HepG2 (cell line): ENCODE results near the gene GLTPD2. TPM values are rescaled to one million over a fixed set of nuclear protein-coding genes. Genes with fewer than 3 reads are reported as not detected.

ENCODE experiments used
- BRCA1 ChIP-seq: sonication (generic); formaldehyde crosslinking; IDR thresholded peaks from 2 replicates; pipeline ENCODE4 v1.4.0; 2020; ENCODE audit warnings: missing genetic modification reagents
- ELF3 ChIP-seq: IDR thresholded peaks from 2 replicates; pipeline ENCODE4 v1.6.1; 2016; ENCODE audit warnings: missing genetic modification reagents, missing compliant biosample characterization
- ELF4 ChIP-seq: sonication (generic); formaldehyde crosslinking; IDR thresholded peaks from 2 replicates; pipeline ENCODE4 v1.5.0; 2020; ENCODE audit warnings: missing genetic modification reagents, mild to moderate bottlenecking, moderate library complexity, borderline replicate concordance
- GZF1 ChIP-seq: sonication (generic); formaldehyde crosslinking; IDR thresholded peaks from 2 replicates; pipeline ENCODE4 v1.5.1; 2020; ENCODE audit warnings: mild to moderate bottlenecking, missing genetic modification reagents
- HNRNPH1 ChIP-seq: fragments of 200-400 bp; formaldehyde crosslinking; optimal IDR thresholded peaks from 2 replicates; pipeline ENCODE3; 2017; ENCODE audit warnings: mild to moderate bottlenecking, low read depth, low read length
- JDP2 ChIP-seq: sonication (generic); formaldehyde crosslinking; IDR thresholded peaks from 2 replicates; pipeline ENCODE4 v1.8.1; 2022; ENCODE audit warnings: missing genetic modification reagents, borderline replicate concordance
- KAT2B ChIP-seq: fragments of 150-350 bp; IDR thresholded peaks from 2 replicates; pipeline ENCODE4 v1.6.1; 2014; ENCODE audit warnings: low read depth, low read length, borderline replicate concordance
- MAFF ChIP-seq: IDR thresholded peaks from 2 replicates; pipeline ENCODE4 v1.6.1; 2011; ENCODE audit warnings: low read depth, low read length, improper control_type of control experiment
- NFKB2 ChIP-seq: sonication (generic); formaldehyde crosslinking; IDR thresholded peaks from 2 replicates; pipeline ENCODE4 v1.4.0; 2020; ENCODE audit warnings: missing genetic modification reagents, borderline replicate concordance
- ONECUT2 ChIP-seq: sonication (generic); formaldehyde crosslinking; IDR thresholded peaks from 2 replicates; pipeline ENCODE4 v1.4.0; 2020; ENCODE audit warnings: missing genetic modification reagents
- POLR2G ChIP-seq: fragments of 200-400 bp; formaldehyde crosslinking; IDR thresholded peaks from 2 replicates; pipeline ENCODE4 v1.6.1; 2018; ENCODE audit warnings: mild to moderate bottlenecking, low read depth, low read length, moderate library complexity
- RERE ChIP-seq: IDR thresholded peaks from 2 replicates; pipeline ENCODE4 v1.6.1; 2016; ENCODE audit warnings: low read depth, missing genetic modification reagents, missing compliant biosample characterization
- SP5 ChIP-seq: IDR thresholded peaks from 2 replicates; pipeline ENCODE4 v1.6.1; 2016; ENCODE audit warnings: low read depth, borderline replicate concordance
- TBL1XR1 ChIP-seq: fragments of 150-350 bp; IDR thresholded peaks from 2 replicates; pipeline ENCODE4 v1.6.1; 2014; ENCODE audit warnings: borderline replicate concordance, low read length; ENCODE audit not compliant: partially characterized antibody
- ZFP37 ChIP-seq: sonication (generic); formaldehyde crosslinking; IDR thresholded peaks from 2 replicates; pipeline ENCODE4 v1.4.0; 2020; ENCODE audit warnings: missing genetic modification reagents, borderline replicate concordance
- ZFP82 ChIP-seq: sonication (generic); formaldehyde crosslinking; IDR thresholded peaks from 2 replicates; pipeline ENCODE4 v1.5.1; 2020; ENCODE audit warnings: mild to moderate bottlenecking, missing genetic modification reagents, borderline replicate concordance
- ZNF282 ChIP-seq: fragments of 450-650 bp; IDR thresholded peaks from 2 replicates; pipeline ENCODE4 v1.6.1; 2018; ENCODE audit not compliant: partially characterized antibody
- ZNF30 ChIP-seq: sonication (generic); formaldehyde crosslinking; IDR thresholded peaks from 2 replicates; pipeline ENCODE4 v1.5.0; 2020; ENCODE audit warnings: mild to moderate bottlenecking, missing genetic modification reagents
- ZNF484 ChIP-seq: sonication (generic); formaldehyde crosslinking; IDR thresholded peaks from 2 replicates; pipeline ENCODE4 v1.5.1; 2020; ENCODE audit warnings: mild to moderate bottlenecking, low read depth, missing genetic modification reagents, borderline replicate concordance
- ZNF552 ChIP-seq: sonication (generic); formaldehyde crosslinking; IDR thresholded peaks from 2 replicates; pipeline ENCODE4 v1.9.0; 2022; ENCODE audit warnings: missing genetic modification reagents, mild to moderate bottlenecking, borderline replicate concordance
- ZNF564 ChIP-seq: sonication (generic); formaldehyde crosslinking; IDR thresholded peaks from 2 replicates; pipeline ENCODE4 v1.8.1; 2023; ENCODE audit warnings: mild to moderate bottlenecking, missing genetic modification reagents
- ZNF720 ChIP-seq: sonication (generic); formaldehyde crosslinking; IDR thresholded peaks from 2 replicates; pipeline ENCODE4 v1.4.0; 2020; ENCODE audit warnings: missing genetic modification reagents
- polyA plus RNA-seq, 8 experiments: library from polyadenylated mRNA; depleted of rRNA in 3 of 8; stranded (reverse) in 7 of 8; unstranded in 1 of 8; fragments of >200 nt; fragmentation: Illumina TruSeq in 4 of 8; extraction: Trizol in 4 of 8; gene quantifications; 2 replicates each; pipeline versions ENCODE4 v1.2.1 to v1.2.3, GENCODE V29; 2011 to 2016; ENCODE audit warnings: low read depth in 4 of 8, missing spikeins in 1 of 8, mixed read lengths in 1 of 8; ENCODE audit not compliant: insufficient read depth in 1 of 8
- total RNA-seq, 5 experiments: library from RNA; depleted of rRNA; stranded (reverse); fragments of >200 nt; fragmentation: Illumina TruSeq; extraction: Trizol; gene quantifications; 2 replicates each; pipeline ENCODE4 v1.2.3, GENCODE V29; 2016; ENCODE audit warnings: low read depth in 1 of 5
- TF ChIP-seq, protein P1 (sequence below): sonication (generic); formaldehyde crosslinking; IDR thresholded peaks from 2 replicates; pipeline ENCODE4 v1.4.0; 2020; ENCODE audit warnings: mild to moderate bottlenecking, missing genetic modification reagents
- TF ChIP-seq, protein P2 (sequence below): IDR thresholded peaks from 2 replicates; pipeline ENCODE4 v1.6.1; 2012; ENCODE audit warnings: low read length, improper control_type of control experiment

GLTPD2 gene
- total and polyA plus RNA-seq, 2 of the 13 experiments (the other 11 are each of a cell fraction or from before 2014, with no cell fraction given), result 7.5 to 12.9 TPM

DNA sequence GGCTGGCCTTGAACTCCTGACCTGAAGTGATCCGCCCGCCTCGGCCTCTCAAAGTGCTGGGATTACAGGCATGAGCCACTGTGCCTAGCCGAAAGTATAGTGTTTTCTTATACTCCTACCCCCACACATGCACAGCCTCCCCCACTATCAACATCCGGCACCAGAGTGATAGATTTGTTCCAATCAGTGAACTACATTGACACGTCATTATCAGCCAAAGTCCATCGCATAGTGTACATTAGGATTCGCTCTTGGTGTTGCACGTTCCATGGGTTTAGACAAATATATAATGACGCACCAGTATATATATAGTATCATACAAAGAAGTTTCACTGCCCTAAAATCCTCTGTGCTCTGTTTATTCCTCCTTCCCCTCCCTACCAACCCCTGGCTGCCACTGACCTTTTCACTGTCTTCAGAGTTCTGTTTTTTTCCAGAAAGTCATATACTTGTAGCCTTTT lies 29.0 kb upstream of the GLTPD2 start (continued):
- peak; percentile 78 for TF ChIP-seq SP5 (CRISPR knock-in tag)
- TF ChIP-seq ONECUT2 (CRISPR knock-in tag), result no peak
- no peak for TF ChIP-seq HNRNPH1
- TF ChIP-seq JDP2 (CRISPR knock-in tag), result no peak
- TF ChIP-seq ZNF282, result no peak
- no peak for TF ChIP-seq ZNF564 (CRISPR knock-in tag)
- TF ChIP-seq, protein P1, sequence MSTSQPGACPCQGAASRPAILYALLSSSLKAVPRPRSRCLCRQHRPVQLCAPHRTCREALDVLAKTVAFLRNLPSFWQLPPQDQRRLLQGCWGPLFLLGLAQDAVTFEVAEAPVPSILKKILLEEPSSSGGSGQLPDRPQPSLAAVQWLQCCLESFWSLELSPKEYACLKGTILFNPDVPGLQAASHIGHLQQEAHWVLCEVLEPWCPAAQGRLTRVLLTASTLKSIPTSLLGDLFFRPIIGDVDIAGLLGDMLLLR (CRISPR knock-in tag), result no peak
- TF ChIP-seq TBL1XR1, result peak; percentile 67
- peak; percentile 81 for TF ChIP-seq ELF3 (CRISPR knock-in tag)
- TF ChIP-seq ZNF30, result no peak
- TF ChIP-seq ZNF720 (CRISPR knock-in tag), result no peak
- TF ChIP-seq GZF1, result no peak
- no peak for TF ChIP-seq MAFF
- TF ChIP-seq, protein P2, sequence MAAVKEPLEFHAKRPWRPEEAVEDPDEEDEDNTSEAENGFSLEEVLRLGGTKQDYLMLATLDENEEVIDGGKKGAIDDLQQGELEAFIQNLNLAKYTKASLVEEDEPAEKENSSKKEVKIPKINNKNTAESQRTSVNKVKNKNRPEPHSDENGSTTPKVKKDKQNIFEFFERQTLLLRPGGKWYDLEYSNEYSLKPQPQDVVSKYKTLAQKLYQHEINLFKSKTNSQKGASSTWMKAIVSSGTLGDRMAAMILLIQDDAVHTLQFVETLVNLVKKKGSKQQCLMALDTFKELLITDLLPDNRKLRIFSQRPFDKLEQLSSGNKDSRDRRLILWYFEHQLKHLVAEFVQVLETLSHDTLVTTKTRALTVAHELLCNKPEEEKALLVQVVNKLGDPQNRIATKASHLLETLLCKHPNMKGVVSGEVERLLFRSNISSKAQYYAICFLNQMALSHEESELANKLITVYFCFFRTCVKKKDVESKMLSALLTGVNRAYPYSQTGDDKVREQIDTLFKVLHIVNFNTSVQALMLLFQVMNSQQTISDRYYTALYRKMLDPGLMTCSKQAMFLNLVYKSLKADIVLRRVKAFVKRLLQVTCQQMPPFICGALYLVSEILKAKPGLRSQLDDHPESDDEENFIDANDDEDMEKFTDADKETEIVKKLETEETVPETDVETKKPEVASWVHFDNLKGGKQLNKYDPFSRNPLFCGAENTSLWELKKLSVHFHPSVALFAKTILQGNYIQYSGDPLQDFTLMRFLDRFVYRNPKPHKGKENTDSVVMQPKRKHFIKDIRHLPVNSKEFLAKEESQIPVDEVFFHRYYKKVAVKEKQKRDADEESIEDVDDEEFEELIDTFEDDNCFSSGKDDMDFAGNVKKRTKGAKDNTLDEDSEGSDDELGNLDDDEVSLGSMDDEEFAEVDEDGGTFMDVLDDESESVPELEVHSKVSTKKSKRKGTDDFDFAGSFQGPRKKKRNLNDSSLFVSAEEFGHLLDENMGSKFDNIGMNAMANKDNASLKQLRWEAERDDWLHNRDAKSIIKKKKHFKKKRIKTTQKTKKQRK, result no peak
- no peak for TF ChIP-seq POLR2G
- TF ChIP-seq ZFP82 (CRISPR knock-in tag), result 0 out of 2 replicates have a peak, but pooled peaks have one; percentile 17
- TF ChIP-seq ELF4 (CRISPR knock-in tag), result no peak
- peak; percentile 82 for TF ChIP-seq RERE (CRISPR knock-in tag)
- no peak for TF ChIP-seq BRCA1
- no peak for TF ChIP-seq ZFP37 (CRISPR knock-in tag)
- no peak for TF ChIP-seq KAT2B
- no peak for TF ChIP-seq ZNF552 (CRISPR knock-in tag)
- TF ChIP-seq ZNF484 (CRISPR knock-in tag), result no peak
- no peak for TF ChIP-seq NFKB2 (CRISPR knock-in tag)
